GM12865 (cell line): ENCODE results near the gene MAPK4.

Experiments used
- DNase-seq: peaks from one replicate; pipeline ENCODE4 v3.0.0; 2010; ENCODE audit warnings: low read depth
- H3K4me3 ChIP-seq: 2 replicates; pipeline ENCODE4 v1.5.1; 2011; ENCODE audit warnings: mild to moderate bottlenecking, low read depth, low read length, control low read depth
- TF ChIP-seq, protein P1 (sequence below): IDR thresholded peaks from 2 replicates; pipeline ENCODE4 v1.5.1; 2011; ENCODE audit warnings: low read length, control low read depth, low read depth, inconsistent platforms; ENCODE audit not compliant: insufficient read depth; ENCODE audit errors: missing control alignments

Gene MAPK4

DNA sequence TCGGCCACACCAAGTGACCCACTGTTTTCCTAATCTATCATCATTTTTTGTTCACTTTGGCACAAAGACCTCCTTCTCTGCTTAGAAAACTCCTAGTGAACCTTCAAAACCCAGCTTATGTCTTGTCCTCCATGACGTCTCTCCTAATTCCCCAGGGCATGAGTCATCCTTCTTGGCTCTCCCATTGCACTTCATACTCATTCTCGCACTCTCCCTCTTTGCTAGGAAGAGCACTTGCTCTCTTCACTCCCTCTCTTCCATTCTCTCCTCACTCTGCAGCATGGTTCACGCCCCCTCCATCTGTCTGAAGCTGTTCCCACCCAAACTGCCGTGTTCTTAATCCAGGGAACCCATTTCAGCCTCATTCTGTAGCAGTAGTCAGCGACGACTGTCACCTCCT, 156.0 kb downstream of the MAPK4 start:
- no peak for DNase-seq
- TF ChIP-seq, protein P1, sequence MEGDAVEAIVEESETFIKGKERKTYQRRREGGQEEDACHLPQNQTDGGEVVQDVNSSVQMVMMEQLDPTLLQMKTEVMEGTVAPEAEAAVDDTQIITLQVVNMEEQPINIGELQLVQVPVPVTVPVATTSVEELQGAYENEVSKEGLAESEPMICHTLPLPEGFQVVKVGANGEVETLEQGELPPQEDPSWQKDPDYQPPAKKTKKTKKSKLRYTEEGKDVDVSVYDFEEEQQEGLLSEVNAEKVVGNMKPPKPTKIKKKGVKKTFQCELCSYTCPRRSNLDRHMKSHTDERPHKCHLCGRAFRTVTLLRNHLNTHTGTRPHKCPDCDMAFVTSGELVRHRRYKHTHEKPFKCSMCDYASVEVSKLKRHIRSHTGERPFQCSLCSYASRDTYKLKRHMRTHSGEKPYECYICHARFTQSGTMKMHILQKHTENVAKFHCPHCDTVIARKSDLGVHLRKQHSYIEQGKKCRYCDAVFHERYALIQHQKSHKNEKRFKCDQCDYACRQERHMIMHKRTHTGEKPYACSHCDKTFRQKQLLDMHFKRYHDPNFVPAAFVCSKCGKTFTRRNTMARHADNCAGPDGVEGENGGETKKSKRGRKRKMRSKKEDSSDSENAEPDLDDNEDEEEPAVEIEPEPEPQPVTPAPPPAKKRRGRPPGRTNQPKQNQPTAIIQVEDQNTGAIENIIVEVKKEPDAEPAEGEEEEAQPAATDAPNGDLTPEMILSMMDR, result no peak

DNA sequence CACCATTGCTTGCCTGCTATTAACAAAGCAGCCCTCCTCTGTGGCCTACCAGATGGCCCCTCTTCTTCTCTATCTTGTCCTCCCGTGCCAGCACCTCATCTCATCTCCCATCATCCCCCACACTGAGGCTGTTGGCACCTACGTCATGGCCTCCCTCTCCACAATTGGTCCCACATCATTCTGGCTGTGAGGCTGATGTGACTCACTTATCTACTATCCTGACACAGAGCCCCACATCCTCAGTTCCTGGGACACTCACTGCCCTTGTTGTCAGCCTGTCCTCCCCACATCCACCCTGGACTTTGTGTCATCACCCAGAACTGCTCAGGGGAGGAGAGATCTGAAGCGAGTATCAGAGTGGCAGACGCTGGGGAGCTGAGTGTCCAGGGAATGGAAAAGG, 157.0 kb downstream of the MAPK4 start:
- no peak for DNase-seq
- H3K4me3 ChIP-seq, result no peak overlapping the region
- TF ChIP-seq, protein P1, result no peak

More for the DNA sequence above, 156.0 kb downstream of the MAPK4 start:
- no peak overlapping the region for H3K4me3 ChIP-seq

DNA sequence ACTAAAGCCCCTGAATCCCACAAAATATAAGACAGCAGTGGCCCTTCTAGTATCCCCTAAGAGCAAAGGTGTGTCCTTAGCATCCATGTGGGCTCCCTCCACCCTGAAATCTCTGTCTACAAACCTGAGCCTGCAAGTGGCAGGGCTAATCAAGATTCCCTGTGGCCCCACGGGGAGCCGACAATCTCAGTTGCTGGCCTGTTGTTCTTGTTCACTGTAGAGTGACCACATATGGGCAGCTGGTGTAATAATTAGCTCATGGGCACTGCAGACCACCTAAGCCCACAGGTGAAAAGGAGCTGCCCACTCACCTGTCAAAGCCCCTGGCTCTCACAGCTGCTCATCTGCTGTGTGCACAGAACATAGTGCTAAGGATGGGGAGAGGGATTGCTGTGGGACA, 157.7 kb downstream of the MAPK4 start:
- TF ChIP-seq, protein P1, result no peak
- no peak overlapping the region for H3K4me3 ChIP-seq
- no peak for DNase-seq

DNA sequence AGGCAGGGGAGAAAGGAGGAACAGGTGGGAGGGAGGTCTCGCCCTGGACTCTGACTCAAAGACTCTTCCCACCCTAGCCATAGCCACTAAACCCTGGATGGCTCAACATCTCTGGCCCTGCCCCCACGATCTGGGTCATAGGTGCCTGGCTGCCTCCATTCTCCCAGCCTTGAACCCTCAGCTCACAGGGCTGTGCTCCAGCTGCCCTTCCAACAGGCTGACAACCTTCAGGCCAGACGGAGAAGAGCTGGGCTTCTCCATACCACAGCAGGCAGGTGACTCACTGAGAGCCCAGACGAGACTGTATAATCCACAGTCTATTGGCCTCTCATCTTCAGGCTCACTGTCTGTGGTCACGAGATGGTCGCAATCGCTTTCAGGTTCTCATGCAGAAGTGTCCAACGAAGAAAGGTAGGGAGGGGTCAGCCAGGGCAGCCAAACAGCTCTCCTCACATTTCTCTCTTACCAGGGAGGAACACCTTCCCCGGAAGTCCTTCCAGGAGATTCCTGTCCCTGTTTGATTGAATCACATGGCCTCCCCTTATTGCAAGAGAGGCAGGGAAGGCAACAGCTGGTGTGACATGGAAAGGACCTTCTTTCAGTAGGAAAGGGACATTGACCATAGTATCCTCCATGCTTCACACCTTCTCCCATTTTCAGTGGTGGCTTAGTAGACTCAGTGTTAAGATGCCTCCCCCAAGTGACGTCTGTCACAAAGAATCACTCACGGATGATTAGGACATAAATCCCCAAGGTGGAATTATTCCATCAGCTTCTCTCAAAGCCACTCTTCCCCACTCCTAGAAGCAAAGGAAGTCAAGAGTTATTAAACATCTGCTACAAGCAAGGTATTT, 159.8 kb downstream of the MAPK4 start:
- TF ChIP-seq, protein P1, result no peak
- no peak for DNase-seq
- no peak overlapping the region for H3K4me3 ChIP-seq

DNA sequence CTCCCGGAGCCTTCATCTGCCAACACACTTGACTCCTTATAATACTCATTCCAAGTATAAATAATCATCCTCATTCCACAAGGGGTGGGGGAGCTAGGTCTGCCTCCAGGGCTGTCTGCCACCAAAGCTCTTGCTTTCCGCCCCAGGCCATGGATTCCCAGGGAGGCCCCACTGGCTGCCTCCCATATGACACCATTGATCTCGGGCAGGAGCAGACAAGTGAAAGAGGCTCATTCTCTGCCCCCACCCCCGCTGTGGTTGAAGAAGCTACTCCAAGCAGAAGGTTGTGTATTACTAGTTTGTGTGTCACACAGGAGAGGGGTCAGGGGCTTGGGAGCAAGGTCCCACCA, 160.4 kb downstream of the MAPK4 start:
- TF ChIP-seq, protein P1, result no peak
- H3K4me3 ChIP-seq, result no peak overlapping the region
- DNase-seq, result no peak

DNA sequence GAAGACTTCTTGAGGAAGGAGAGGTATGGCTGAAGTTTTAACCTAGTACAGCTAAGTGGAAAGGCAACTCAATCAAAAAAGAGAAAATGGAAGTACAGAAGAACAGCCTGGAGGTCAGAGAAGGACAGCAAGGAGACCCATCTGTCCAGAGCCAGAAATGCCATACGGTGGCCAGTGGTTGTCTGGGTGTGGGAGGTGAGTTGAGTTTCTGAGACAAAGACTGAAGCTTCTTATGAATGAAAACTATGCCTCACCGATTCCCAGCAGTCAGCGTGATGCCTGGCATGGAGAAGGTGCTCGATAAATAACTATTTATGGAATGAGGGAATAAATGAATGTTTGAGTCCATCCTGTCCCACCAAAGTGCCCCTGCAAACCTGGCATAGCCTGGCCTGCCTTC, 161.1 kb downstream of the MAPK4 start:
- no peak for DNase-seq
- TF ChIP-seq, protein P1, result no peak
- no peak overlapping the region for H3K4me3 ChIP-seq
